WTC11 (cell line): ENCODE measurements around the gene ZCCHC24. TPM values are rescaled to one million over a fixed set of nuclear protein-coding genes. Genes with fewer than 3 reads are reported as not detected.

Experiments
- ATAC-seq: fragments of 200-7000 bp; cut with Tn5 transposase; 2 replicates; pipeline ENCODE4 v1.10.0; 2021; ENCODE audit warnings: mild to moderate bottlenecking, moderate library complexity
- CTCF ChIA-PET: fragments of 300-600 bp; sonication (Branson Sonifier 250); formaldehyde crosslinking; loops from one replicate; lab custom pipeline; 2021; ENCODE audit warnings: antibody characterized with exemption; lab: Charles Lee
- POLR2A ChIA-PET: fragments of 350-600 bp; sonication (Branson Sonifier 250); formaldehyde crosslinking; loops from one replicate; lab custom pipeline; 2021; ENCODE audit warnings: antibody characterized with exemption; lab: Charles Lee
- DNase-seq: peaks from one replicate; pipeline ENCODE4 v3.0.0; 2021; ENCODE audit warnings: low spot score
- H3K27ac Mint-ChIP-seq: 2 replicates; pipeline ENCODE4 v1.8.0; 2021; ENCODE audit warnings: mixed read lengths
- H3K27me3 Mint-ChIP-seq: 2 replicates; pipeline ENCODE4 v1.8.0; 2021; ENCODE audit warnings: low read depth, mild to moderate bottlenecking, moderate library complexity, mixed read lengths
- H3K36me3 Mint-ChIP-seq: 2 replicates; pipeline ENCODE4 v1.8.0; 2021; ENCODE audit warnings: mixed read lengths
- H3K4me1 Mint-ChIP-seq: 2 replicates; pipeline ENCODE4 v1.8.0; 2022; ENCODE audit warnings: mixed read lengths
- H3K4me3 Mint-ChIP-seq: 2 replicates; pipeline ENCODE4 v1.8.0; 2021; ENCODE audit warnings: mild to moderate bottlenecking, moderate library complexity, mixed read lengths
- H3K9me3 Mint-ChIP-seq: 2 replicates; pipeline ENCODE4 v1.8.0; 2021; ENCODE audit warnings: mixed read lengths
- E2F1 ChIP-seq: sonication (generic); formaldehyde crosslinking; IDR thresholded peaks from 2 replicates; pipeline ENCODE4 v1.8.0; 2022; ENCODE audit warnings: mild to moderate bottlenecking, missing genetic modification reagents
- EMX1 ChIP-seq: fragments of 250-450 bp; sonication (Bioruptor Pico); IDR thresholded peaks from 2 replicates; pipeline ENCODE4 v1.8.0; 2021; ENCODE audit warnings: mild to moderate bottlenecking
- FOXP4 ChIP-seq: sonication (generic); formaldehyde crosslinking; IDR thresholded peaks from 2 replicates; pipeline ENCODE4 v1.8.0; 2022; ENCODE audit warnings: mild to moderate bottlenecking, missing genetic modification reagents
- GRHL2 ChIP-seq: fragments of 250-450 bp; sonication (Bioruptor Pico); IDR thresholded peaks from 2 replicates; pipeline ENCODE4 v1.8.0; 2022; ENCODE audit warnings: mild to moderate bottlenecking, moderate library complexity; ENCODE audit not compliant: insufficient replicate concordance, severe bottlenecking
- HMGA2 ChIP-seq: fragments of 250-450 bp; sonication (Bioruptor Pico); IDR thresholded peaks from 2 replicates; pipeline ENCODE4 v1.4.0; 2021; ENCODE audit warnings: mild to moderate bottlenecking, moderate library complexity
- NFATC4 ChIP-seq: fragments of 250-450 bp; sonication (Bioruptor Pico); IDR thresholded peaks from 2 replicates; pipeline ENCODE4 v1.9.0; 2021; ENCODE audit warnings: mild to moderate bottlenecking
- SMAD4 ChIP-seq: sonication (generic); formaldehyde crosslinking; IDR thresholded peaks from 2 replicates; pipeline ENCODE4 v1.8.0; 2022; ENCODE audit warnings: mild to moderate bottlenecking, missing genetic modification reagents
- TEAD1 ChIP-seq: sonication (generic); formaldehyde crosslinking; IDR thresholded peaks from 2 replicates; pipeline ENCODE4 v1.8.0; 2022; ENCODE audit warnings: mild to moderate bottlenecking, missing genetic modification reagents
- TEAD4 ChIP-seq: sonication (generic); formaldehyde crosslinking; IDR thresholded peaks from 2 replicates; pipeline ENCODE4 v1.8.0; 2022; ENCODE audit warnings: mild to moderate bottlenecking, missing genetic modification reagents
- ZNF416 ChIP-seq: fragments of 250-450 bp; sonication (Bioruptor Pico); IDR thresholded peaks from 2 replicates; pipeline ENCODE4 v1.9.0; 2021; ENCODE audit warnings: mild to moderate bottlenecking, inconsistent platforms
- total RNA-seq: library from RNA; stranded (reverse); gene quantifications from 3 replicates; pipeline ENCODE4 v1.2.3, GENCODE V29; 2021
- TF ChIP-seq, protein P1 (sequence below): sonication (generic); formaldehyde crosslinking; IDR thresholded peaks from 2 replicates; pipeline ENCODE4 v1.8.1; 2022; ENCODE audit warnings: missing genetic modification reagents, borderline replicate concordance
- TF ChIP-seq, protein P2 (sequence below): fragments of 200-600 bp; IDR thresholded peaks from 2 replicates; pipeline ENCODE4 v1.8.0; 2022; ENCODE audit warnings: antibody characterized with exemption
- TF ChIP-seq, protein P3 (sequence below): sonication (generic); formaldehyde crosslinking; IDR thresholded peaks from 2 replicates; pipeline ENCODE4 v1.8.1; 2023; ENCODE audit warnings: mild to moderate bottlenecking, missing genetic modification reagents, borderline replicate concordance
- TF ChIP-seq, protein P4 (sequence below): fragments of 250-450 bp; sonication (Bioruptor Pico); conservative IDR thresholded peaks from 2 replicates; pipeline ENCODE4 v1.9.0; 2021; ENCODE audit warnings: mild to moderate bottlenecking

Gene ZCCHC24
- total RNA-seq, 1 experiment from 2014 or later, result 7.7 TPM

DNA sequence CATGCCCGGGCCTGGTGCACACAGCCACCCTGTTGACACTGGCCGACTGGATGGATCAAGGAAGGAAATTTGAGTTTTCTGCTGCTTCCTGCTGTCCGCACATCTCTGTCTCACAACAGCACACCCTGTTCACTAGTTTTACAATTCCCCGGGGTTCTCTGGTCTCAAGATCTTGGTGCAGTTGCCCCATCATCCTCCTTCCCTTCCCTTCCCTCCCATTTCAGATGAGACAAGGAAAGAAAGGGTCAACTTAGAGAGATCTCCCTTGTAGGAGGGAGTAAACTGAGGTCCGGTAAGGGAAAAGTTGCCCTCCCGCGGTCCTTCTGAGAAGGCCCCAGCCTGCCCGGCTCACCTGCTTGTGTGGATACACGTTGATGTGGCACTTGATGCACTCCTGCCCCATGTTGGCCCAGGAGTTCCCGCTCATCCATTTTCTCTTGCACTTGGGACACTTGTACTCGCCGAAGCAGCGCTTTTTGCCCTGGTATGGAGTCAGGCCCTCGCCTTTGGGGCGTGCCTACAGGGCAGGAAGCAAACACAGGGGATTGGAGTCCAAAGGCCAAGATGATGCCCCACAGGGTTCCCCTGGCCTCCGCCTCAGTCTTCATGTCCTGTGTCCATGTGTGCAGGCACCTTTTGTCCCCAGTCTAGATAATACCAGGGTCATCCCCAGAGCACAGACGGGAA lies 51.4 kb downstream of the ZCCHC24 start:
- H3K9me3 Mint-ChIP-seq, result no peaks in the 10 kb centered on the region
- H3K4me3 Mint-ChIP-seq, result no peak overlapping the region
- ChIA-PET CTCF (interaction anchor here (1.0 to 1.4 kb wide), 2 partner anchors 20 to 74 kb away, joined by 3 to 5 read pairs; no protein-coding TSS in a partner anchor), POLR2A (interaction anchor here (0.5 kb wide), 1 partner anchor 760 kb away, joined by 3 read pairs; no protein-coding TSS in a partner anchor)
- no peaks in the 10 kb centered on the region for H3K36me3 Mint-ChIP-seq
- ATAC-seq (no peak), DNase-seq (no peak)
- H3K27ac Mint-ChIP-seq, result no peak overlapping the region
- H3K27me3 Mint-ChIP-seq, result no peaks in the 10 kb centered on the region; the same call in 1 of the 2 replicates
- peaks cover 2% of the 10 kb centered on the region for H3K4me1 Mint-ChIP-seq
- no peak for TF ChIP-seq ZNF416
- TF ChIP-seq, protein P1, sequence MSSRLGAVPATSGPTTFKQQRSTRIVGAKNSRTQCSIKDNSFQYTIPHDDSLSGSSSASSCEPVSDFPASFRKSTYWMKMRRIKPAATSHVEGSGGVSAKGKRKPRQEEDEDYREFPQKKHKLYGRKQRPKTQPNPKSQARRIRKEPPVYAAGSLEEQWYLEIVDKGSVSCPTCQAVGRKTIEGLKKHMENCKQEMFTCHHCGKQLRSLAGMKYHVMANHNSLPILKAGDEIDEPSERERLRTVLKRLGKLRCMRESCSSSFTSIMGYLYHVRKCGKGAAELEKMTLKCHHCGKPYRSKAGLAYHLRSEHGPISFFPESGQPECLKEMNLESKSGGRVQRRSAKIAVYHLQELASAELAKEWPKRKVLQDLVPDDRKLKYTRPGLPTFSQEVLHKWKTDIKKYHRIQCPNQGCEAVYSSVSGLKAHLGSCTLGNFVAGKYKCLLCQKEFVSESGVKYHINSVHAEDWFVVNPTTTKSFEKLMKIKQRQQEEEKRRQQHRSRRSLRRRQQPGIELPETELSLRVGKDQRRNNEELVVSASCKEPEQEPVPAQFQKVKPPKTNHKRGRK (CRISPR knock-in tag), result no peak
- no peak for TF ChIP-seq TEAD4
- TF ChIP-seq, protein P2, sequence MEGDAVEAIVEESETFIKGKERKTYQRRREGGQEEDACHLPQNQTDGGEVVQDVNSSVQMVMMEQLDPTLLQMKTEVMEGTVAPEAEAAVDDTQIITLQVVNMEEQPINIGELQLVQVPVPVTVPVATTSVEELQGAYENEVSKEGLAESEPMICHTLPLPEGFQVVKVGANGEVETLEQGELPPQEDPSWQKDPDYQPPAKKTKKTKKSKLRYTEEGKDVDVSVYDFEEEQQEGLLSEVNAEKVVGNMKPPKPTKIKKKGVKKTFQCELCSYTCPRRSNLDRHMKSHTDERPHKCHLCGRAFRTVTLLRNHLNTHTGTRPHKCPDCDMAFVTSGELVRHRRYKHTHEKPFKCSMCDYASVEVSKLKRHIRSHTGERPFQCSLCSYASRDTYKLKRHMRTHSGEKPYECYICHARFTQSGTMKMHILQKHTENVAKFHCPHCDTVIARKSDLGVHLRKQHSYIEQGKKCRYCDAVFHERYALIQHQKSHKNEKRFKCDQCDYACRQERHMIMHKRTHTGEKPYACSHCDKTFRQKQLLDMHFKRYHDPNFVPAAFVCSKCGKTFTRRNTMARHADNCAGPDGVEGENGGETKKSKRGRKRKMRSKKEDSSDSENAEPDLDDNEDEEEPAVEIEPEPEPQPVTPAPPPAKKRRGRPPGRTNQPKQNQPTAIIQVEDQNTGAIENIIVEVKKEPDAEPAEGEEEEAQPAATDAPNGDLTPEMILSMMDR, result no peak
- TF ChIP-seq, protein P3, sequence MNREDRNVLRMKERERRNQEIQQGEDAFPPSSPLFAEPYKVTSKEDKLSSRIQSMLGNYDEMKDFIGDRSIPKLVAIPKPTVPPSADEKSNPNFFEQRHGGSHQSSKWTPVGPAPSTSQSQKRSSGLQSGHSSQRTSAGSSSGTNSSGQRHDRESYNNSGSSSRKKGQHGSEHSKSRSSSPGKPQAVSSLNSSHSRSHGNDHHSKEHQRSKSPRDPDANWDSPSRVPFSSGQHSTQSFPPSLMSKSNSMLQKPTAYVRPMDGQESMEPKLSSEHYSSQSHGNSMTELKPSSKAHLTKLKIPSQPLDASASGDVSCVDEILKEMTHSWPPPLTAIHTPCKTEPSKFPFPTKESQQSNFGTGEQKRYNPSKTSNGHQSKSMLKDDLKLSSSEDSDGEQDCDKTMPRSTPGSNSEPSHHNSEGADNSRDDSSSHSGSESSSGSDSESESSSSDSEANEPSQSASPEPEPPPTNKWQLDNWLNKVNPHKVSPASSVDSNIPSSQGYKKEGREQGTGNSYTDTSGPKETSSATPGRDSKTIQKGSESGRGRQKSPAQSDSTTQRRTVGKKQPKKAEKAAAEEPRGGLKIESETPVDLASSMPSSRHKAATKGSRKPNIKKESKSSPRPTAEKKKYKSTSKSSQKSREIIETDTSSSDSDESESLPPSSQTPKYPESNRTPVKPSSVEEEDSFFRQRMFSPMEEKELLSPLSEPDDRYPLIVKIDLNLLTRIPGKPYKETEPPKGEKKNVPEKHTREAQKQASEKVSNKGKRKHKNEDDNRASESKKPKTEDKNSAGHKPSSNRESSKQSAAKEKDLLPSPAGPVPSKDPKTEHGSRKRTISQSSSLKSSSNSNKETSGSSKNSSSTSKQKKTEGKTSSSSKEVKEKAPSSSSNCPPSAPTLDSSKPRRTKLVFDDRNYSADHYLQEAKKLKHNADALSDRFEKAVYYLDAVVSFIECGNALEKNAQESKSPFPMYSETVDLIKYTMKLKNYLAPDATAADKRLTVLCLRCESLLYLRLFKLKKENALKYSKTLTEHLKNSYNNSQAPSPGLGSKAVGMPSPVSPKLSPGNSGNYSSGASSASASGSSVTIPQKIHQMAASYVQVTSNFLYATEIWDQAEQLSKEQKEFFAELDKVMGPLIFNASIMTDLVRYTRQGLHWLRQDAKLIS, result no peak
- no peak for TF ChIP-seq NFATC4 (CRISPR knock-in tag)
- TF ChIP-seq, protein P4, sequence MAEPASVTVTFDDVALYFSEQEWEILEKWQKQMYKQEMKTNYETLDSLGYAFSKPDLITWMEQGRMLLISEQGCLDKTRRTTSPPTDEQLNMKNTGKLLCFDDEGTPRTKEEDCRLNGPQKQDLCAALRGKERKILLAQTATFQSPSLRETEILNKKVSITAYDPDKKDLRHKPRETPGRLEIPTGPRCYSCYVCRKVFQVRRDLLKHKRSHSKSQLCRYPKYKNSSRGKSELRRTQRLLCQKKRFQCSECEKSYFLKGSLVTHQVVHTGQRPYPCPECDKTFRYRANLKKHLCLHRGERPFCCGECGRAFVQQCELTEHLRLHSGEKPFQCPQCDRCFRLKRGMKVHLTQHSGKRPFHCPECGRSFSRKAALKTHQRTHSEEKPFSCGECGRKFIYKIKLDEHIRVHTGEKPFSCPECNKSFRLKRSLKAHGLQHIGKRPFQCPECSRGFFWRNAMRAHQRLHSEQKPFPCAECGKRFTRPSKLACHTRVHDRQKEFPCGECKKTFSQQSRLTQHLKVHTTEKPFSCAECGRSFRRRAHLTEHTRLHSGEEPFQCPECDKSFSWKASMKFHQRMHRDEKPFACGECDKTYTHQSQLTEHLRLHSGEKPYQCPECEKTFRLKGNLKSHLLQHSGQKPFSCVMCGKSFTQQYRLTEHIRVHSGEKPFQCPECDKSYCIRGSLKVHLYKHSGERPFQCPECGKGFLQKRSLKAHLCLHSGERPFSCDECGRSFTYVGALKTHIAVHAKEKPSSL (CRISPR knock-in tag), result no peak
- no peak for TF ChIP-seq GRHL2 (CRISPR knock-in tag)
- TF ChIP-seq E2F1 (CRISPR knock-in tag), result no peak
- no peak for TF ChIP-seq SMAD4 (CRISPR knock-in tag)
- no peak for TF ChIP-seq EMX1 (CRISPR knock-in tag)
- no peak for TF ChIP-seq HMGA2 (CRISPR knock-in tag)
- TF ChIP-seq FOXP4 (CRISPR knock-in tag), result no peak
- no peak for TF ChIP-seq TEAD1 (CRISPR knock-in tag)
